HG03159 (cell line): ENCODE data around the gene TC2N.
"Not testable (repeated sequence)": the region's sequence is repeated elsewhere in the genome, so short reads cannot be mapped to it uniquely, and the experiment has no call there.

Experiments used
- ATAC-seq: cut with Tn5 transposase; IDR thresholded peaks from one replicate; pipeline ENCODE4 v1.9.1; 2021; ENCODE audit warnings: mild to moderate bottlenecking, moderate library complexity; ENCODE audit not compliant: unreplicated experiment

TC2N gene

DNA sequence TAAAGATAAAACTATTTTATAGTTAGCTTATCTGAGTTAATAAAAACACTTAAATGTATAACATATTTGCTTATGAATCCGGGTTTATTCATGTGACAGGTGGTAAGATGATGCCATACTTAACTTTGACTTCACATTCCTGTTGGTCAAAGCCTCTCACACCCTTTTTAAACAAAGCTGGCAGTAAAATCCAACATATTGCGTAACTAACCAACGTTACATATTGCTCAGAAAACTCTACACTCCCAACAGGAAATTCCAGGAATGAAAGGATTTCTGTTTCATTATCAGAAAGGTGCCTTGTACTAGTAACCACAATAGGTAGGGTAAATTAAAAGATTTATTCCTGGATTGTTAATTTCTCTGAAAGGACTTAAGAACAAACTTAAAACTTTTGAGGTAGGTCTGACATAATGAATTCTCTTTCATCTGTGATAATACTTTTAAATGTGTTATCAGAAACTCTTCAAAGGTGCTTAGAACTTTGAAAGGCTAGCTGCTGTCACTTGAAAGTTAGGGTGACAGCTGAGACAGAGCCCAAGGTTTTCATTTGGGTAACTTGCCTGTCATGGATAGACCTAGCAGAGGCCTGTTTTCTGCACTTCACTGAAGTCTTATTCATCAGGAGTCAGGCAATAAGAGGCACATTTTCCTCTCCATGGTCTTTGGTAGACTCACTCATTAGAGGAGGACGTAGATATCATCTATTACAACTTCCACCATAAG lies 111.6 kb downstream of the TC2N start:
- ATAC-seq, result no peak

DNA sequence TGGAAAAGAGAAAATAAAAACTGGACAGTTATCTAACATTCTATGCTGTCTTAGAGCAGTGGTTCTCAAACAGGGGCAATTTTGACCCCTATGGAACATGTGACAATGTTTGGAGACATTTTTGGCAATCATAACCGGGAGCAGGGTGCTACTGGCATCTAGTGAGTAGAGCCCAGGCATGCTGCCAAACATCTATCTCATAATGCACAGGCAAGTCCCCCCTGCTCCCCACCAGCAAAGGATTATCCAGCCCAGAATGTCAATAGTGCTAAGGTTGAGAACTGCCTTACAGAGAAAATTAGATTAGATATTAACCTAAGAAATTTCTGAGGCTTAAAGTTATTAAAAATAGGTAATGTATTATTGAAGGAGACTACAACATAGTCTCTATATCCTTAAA lies 112.5 kb downstream of the TC2N start:
- no peak for ATAC-seq

DNA sequence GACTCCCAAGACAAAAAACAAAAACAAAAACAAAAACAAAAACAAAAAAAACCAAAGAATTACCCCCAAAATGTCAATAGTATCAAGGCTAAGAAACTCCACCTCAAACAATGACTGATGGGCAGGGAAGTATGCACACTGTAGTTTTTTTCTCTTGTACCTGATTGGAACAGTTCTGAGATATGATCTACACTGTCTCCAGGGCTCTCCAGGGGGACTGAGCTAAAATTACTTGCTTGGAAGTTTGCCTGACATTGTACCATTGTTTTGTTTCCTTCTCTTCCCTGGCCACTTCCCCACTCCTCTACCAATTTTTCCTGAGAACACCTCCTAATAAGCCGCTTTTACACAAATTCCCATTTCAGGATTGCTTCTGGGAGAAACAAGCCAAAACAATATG lies 113.2 kb downstream of the TC2N start:
- ATAC-seq, result no peak

DNA sequence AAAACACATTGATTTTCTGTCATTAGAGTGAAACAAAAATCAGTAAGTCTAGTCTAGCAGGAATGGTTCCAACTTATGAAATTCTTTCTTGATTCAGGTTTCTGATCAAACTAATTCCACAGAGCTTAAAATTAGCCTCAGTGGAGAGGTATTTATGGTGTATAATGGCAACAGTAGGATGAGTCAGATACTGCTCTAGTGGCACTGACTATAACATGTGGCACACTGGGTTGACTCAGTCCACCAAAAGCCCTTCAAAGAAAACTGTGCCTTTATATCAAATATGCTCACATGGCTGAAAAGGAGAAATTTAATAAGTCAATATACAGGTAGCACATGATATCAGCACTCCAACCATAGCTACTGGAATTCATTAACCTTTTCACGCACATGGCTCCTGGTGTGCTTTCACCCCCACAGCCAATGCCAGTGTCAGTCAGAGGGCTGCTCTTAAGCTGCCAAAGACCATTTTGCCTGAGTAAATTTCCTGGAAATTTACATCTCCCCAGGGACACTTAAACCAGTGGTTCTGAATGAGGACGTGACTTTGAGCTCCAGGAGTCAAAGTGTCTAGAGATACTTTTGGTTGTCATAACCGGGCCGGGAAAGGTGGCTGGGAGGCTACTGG lies 113.7 kb downstream of the TC2N start:
- no peak for ATAC-seq

DNA sequence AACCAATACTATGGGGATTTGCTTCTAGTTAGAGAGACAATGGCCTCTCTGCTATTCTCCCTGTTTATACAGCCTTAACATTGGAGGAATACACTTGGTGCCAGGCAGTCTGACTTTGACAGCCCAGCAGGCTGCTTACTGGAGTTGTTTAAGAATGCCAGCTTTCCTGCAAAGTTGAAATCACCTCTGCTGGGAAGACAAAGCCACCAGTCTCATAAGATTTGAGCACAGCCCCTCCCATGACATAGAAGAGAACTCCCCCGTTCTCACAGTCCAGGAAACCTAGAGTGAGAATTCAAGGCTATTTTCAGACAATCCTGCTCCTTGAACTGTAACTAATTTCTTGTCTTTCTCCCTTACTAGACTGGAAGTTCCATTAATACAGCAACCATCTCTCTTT lies 114.4 kb downstream of the TC2N start:
- no peak for ATAC-seq

DNA sequence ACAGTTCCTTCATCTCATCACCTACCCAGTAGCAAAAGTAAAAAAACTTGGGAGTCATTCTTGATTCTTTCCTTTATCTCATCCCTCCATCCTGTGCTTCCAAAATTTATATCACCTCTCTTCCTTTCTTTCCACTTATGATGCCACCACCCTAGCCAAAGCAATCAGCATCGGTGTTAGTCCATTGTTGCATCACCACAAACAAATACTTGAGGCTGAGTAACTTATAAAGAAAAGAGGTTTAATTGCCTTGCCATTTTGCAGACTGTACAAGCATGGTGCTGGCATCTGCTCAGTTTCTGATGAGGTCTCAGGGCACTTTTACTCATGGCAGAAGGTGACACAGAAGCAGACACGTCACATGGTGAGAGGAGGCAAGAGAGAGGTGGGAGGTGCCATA lies 115.6 kb downstream of the TC2N start:
- ATAC-seq, result no peak

DNA sequence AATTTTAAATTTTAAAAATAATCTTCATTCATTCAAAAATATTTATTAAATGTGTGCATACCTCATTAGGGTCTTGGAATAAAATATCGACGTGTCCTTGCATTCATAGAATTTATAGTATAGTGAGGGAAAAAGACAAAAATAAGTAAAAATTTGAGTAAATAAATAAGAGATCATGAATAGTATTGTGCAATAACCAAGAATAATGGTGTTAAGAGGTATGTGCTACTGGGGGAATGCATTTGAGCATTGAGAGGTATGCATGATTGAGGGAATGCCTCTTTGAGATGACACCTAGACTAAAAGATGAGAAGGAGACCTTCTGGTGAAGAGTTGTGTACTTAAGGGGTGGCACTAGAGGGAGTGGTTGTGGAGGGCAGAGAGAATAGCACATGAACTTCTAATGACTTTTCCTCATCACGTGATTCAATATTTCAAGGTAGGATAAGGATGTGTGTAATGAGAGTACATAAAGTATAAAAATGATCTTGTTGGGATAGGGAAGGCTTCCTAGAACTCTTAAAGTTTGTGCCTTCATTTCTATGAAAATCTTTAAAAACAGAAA lies 116.6 kb downstream of the TC2N start:
- no peak for ATAC-seq

DNA sequence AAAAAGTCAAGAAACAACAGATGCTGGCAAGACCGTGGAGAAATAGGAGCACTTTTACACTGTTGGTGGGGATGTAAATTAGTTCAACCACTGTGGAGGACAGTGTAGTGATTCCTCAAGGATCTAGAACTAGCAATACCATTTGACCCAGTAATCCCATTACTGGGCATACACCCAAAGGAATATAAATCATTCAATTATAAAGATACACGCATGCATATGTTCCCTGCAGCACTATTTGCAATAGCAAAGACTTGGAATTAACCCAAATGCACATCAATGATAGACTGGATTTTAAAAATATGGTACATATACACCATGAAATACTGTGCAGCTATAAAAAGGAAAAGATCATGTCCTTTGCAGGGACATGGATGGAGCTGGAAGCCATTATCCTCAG lies 117.5 kb downstream of the TC2N start:
- no peak for ATAC-seq

DNA sequence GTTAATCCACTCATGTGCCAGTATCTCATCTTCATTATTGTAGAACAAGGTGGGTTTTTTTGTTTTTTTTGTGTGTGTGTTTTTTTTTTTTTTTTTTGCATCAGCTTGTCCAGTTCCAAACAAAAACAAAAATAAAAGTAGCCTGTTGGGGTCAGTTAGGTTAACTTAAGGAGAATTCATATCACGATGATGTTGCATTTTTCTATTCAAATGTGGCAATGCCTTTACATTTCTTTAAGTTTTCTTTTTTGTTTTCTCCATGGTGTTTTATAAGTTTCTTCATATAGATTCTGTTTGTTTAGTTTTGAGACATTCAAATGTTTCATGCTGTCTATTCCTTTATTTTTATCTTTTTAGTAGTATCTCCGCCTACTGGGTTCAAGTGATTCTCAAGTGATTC lies 119.3 kb downstream of the TC2N start:
- no peak for ATAC-seq

DNA sequence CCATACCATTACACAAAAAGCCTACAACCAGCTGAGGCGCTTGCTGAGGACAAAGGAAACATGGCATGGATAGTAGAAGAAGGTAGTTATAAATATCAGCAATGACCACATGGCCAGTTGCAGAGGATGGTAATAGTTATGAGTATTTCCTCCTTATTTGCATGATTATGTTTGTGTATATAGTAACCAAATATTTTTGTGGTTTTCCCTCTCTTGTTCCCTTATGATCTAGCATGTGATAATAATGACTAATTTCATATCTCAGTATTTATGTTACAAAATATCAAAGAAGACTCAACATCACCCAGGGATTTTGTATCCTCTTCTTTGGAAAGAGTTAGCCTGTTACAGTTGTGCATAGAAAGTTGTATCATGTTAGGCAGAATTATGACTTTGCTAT lies 122.0 kb downstream of the TC2N start:
- no peak for ATAC-seq

DNA sequence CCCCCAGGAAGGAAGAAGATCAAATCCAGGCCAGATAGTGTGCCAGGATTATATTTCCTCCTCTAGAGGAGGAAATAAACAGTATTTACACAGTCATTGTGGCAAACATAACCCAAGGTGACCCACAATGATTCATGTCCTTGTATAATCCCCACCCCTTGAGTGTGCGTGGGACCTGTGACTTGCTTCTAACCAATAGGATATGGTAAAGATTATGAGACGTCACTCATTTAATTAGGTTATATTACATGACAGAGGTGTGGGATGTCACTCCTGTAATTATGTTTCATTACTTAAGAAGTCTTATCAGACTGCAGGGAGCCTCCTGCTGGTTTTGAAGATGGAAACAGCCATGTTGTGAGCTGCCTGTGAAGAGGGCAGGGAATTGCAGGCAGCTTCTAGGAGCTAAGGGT lies 123.3 kb downstream of the TC2N start:
- ATAC-seq, result no peak

DNA sequence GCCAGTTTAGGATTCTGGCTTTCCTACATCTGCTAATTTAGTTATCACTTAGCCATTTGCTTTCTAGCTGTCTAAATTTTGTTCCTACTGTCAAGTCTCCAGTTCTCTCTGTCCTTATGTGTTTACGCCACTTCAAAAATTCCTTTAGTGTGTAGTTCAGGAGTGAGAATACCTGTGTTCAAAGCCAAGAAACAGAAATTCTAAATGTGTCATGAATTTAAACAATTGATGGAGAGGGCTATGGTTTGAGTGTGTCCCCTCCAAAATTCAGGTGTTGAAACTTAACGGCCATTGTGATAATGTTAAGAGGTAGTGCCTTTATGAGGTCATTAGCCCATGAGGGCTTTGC lies 124.1 kb downstream of the TC2N start:
- no peak for ATAC-seq

DNA sequence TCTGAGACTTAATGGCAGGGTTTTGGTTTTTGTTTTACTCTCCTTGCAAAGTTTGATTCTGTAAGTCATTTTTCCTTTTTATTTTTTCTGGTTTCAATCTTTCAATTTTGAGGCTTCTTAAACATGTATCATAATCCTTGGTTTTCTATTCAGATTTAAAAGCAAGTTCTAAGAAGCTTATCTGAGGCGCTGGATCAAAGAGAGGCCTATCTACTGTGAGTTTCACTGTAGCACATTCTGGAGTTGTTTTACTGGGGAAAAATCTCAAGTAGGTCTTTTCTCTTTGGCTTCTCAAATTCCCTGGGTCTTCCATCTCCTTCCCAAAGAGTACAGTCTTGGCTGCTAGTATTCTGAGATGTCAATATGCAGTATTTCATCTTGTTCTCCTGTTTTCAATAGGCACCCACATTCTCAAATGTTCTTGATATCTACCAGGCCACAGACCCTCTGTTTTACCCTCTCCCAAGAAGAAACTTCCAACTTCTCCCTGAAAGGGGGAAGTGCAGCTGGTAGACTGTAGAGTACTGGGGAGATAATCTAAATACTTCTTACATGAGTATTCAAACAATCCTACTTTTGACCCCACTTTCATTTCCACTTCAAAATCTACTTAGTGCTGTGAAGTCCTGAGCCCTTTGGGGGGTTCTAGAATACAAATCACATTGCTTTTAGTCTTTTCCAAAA lies 124.6 kb downstream of the TC2N start:
- ATAC-seq, result no peak

DNA sequence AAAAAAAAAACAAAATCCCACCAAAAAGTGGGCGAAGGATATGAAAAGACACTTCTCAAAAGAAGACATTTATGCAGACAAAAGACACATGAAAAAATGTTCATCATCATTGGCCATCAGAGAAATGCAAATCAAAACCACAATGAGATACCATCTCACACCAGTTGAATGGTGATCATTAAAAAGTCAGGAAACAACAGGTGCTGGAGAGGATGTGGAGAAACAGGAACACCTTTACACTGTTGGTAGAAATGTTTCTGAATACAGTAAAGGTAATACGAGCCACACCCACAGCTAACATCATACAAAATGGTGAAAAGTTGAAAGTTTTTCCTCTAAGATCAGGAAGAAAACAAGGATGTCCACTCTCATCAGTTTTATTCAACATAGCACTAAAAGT lies 127.5 kb downstream of the TC2N start:
- ATAC-seq, result not testable (repeated sequence)

DNA sequence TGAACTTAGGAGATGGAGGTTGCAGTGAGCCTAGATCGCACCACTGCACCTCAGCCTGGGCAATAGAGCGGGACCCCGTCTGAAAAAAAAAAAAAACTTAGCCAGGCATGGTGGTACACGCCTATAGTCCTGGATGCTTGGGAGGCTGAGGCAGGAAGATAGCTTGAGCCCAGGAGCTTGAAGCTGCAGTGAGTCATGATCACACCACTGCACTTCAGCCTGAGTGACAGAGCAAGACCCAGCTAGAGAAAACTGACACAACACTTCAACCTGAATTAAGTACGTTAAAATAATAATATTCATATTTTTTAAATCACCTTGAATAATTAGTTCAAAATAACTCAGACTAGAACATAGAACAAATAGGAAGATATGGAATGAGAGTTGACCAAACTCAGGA lies 129.7 kb downstream of the TC2N start:
- no peak for ATAC-seq

DNA sequence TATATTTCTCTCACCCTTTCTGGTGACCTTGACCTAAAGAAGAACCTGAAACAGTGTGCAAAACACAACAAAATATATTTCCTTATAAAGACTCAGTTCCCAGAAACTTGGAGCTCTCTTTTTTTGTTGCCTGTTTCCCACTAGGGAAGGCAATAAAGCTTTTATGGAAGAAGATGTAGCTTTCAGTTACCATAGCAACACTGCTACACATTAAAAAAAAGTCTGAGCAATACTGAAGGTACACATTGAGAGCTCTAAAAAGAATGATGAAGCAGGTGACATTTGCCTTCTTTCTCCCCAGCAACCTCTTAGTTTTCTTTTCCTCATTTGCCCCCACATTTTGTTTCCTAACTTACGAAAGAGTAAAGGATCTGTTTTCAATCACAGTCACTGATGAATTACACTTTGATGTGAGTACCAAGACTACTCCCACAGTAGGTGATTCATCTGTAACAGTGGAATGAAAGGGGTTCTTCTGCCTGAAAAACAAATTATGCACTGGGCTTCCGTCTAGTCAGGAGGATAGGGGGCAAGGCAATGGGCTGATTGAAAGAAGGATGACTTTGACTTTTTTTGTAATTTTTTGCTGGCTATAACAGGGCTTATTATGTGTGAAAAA lies 134.4 kb downstream of the TC2N start:
- ATAC-seq, result no peak

DNA sequence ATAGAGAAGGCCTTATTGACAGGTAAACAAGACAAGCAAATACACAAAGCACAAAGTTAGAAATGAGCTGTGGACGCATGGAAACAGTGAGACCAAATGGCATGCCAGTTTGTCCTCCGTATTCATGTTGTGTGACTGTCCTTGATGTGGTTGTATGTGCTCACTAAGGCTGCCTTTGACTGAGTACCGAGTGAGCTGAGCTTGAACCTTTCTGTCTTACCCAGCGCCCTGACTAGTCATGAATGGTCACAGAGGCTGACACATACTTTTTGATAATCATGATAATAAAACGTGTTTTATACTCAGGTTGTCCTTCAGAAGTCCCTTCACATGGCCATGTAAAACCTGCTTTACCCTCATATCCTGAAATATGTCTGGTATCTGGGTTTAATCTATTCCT lies 134.9 kb downstream of the TC2N start:
- ATAC-seq, result no peak

DNA sequence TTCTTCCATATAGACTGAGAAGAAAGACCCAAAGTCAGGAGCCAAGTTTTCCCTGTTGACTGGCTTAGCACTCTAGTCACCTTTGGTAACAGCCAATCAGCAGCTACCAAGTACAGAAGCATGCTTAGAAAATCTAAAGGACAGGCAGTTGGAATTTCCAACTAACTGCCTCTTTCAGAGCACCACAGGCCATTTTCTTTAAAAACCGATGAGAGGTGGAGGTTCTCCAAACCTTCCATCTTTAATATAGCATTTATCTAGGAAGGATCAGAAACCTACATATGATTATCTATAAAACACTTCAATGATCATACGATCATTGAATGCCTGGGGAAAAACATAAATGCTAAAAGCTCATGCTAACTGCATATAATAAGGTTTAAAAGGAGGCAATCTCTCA lies 135.3 kb downstream of the TC2N start, which contains the start of gene CATSPERB:
CATSPERB (minus strand) TSS at position 101 of the 400 bp plus-strand sequence. CDS start 2,607 bp downstream, outside the sequence.
- ATAC-seq, result no peak

DNA sequence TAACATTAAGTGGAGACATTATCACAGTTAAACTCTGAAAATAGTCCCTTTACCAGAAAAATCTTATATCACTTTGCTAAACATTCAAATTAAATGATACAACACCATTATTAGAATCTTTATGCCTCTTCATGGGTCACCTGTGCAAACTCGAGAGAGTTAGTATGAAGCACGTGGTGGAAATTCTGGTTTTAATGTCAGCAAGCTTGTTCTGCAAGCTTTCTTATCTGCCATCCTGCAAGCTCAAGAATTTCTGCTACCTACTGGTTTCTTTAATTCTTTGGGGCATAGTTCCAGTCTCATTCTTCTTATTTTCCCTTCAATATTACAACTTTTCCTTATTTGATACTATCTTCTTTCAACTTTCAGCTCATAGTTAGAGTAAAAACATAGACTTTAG lies 136.3 kb downstream of the TC2N start:
- no peak for ATAC-seq

DNA sequence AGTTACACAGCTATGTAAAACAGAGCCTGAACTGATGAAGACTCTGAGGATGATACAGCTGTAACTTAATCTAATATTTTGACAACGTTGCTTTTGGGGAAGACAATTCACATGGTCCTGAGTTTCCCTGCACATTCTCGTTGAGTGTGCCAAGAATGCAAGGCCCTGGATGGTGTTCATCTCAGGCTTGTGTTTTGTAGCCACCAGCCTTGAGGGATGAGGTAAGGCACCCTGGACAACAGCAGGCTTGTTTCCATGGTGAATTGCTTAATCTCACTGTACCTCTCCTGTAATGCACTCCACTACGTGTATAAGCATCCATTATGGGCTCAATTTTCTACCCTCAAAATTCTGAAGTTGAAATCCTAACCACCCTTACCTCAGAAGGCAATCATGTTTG lies 137.6 kb downstream of the TC2N start:
- no peak for ATAC-seq
